Measurements from ENCODE around the gene KLHL29.

KLHL29 gene

GRCh38 chr2:23478933-23479683, 94.1 kb downstream of the KLHL29 start:
- Histone ChIP-seq H3K9me3 (ENCODE audit: control insufficient read depth in 2 of 2, low read length in 2 of 2) (no peaks in the 10 kb centered on the region), H3K9ac (ENCODE audit: low read depth in 1 of 2, low read length in 2 of 2) (no peak overlapping the region), H3K36me3 (ENCODE audit: control insufficient read depth in 2 of 2, insufficient read depth in 2 of 2, low read length in 2 of 2) (no peaks in the 10 kb centered on the region), H3K27ac (ENCODE audit: low read depth in 2 of 2, low read length in 2 of 2) (no peak overlapping the region), H3K4me3 (ENCODE audit: low read length in 2 of 2) (no peak overlapping the region), H3K4me1 (ENCODE audit: control insufficient read depth in 2 of 2, insufficient read depth in 2 of 2, low read length in 2 of 2) (no peaks in the 10 kb centered on the region), H3K27me3 (ENCODE audit: control insufficient read depth in 2 of 2, insufficient read depth in 2 of 2, low read length in 2 of 2) (no peaks in the 10 kb centered on the region)

GRCh38 chr2:23480957-23481797, 96.2 kb downstream of the KLHL29 start:
- H3K4me1 ChIP-seq (ENCODE audit: control insufficient read depth in 2 of 2, insufficient read depth in 2 of 2, low read length in 2 of 2), result no peaks in the 10 kb centered on the region
- no peak overlapping the region for H3K27ac ChIP-seq (ENCODE audit: low read depth in 2 of 2, low read length in 2 of 2)
- H3K36me3 ChIP-seq (ENCODE audit: control insufficient read depth in 2 of 2, insufficient read depth in 2 of 2, low read length in 2 of 2), result no peaks in the 10 kb centered on the region
- no peaks in the 10 kb centered on the region for H3K9me3 ChIP-seq (ENCODE audit: control insufficient read depth in 2 of 2, low read length in 2 of 2)
- no peak overlapping the region for H3K9ac ChIP-seq (ENCODE audit: low read depth in 1 of 2, low read length in 2 of 2)
- no peaks in the 10 kb centered on the region for H3K27me3 ChIP-seq (ENCODE audit: control insufficient read depth in 2 of 2, insufficient read depth in 2 of 2, low read length in 2 of 2)
- H3K4me3 ChIP-seq (ENCODE audit: low read length in 2 of 2), result no peak overlapping the region

- Histone ChIP-seq H3K27me3 (ENCODE audit: control insufficient read depth in 2 of 2, insufficient read depth in 2 of 2, low read length in 2 of 2) (no peaks in the 10 kb centered on the region), H3K27ac (ENCODE audit: low read depth in 2 of 2, low read length in 2 of 2) (no peak overlapping the region), H3K9ac (ENCODE audit: low read depth in 1 of 2, low read length in 2 of 2) (no peak overlapping the region), H3K36me3 (ENCODE audit: control insufficient read depth in 2 of 2, insufficient read depth in 2 of 2, low read length in 2 of 2) (no peaks in the 10 kb centered on the region), H3K4me3 (ENCODE audit: low read length in 2 of 2) (no peak overlapping the region), H3K4me1 (ENCODE audit: control insufficient read depth in 2 of 2, insufficient read depth in 2 of 2, low read length in 2 of 2) (no peaks in the 10 kb centered on the region), H3K9me3 (ENCODE audit: control insufficient read depth in 2 of 2, low read length in 2 of 2) (no peaks in the 10 kb centered on the region)
Measured at GRCh38 chr2:23482188-23482587, 97.2 kb downstream of the KLHL29 start.

- H3K27ac ChIP-seq (ENCODE audit: low read depth in 2 of 2, low read length in 2 of 2), result no peak overlapping the region
- H3K36me3 ChIP-seq (ENCODE audit: control insufficient read depth in 2 of 2, insufficient read depth in 2 of 2, low read length in 2 of 2), result no peaks in the 10 kb centered on the region
- H3K9ac ChIP-seq (ENCODE audit: low read depth in 1 of 2, low read length in 2 of 2), result no peak overlapping the region
- no peaks in the 10 kb centered on the region for H3K4me1 ChIP-seq (ENCODE audit: control insufficient read depth in 2 of 2, insufficient read depth in 2 of 2, low read length in 2 of 2)
- no peaks in the 10 kb centered on the region for H3K27me3 ChIP-seq (ENCODE audit: control insufficient read depth in 2 of 2, insufficient read depth in 2 of 2, low read length in 2 of 2)
- no peak overlapping the region for H3K4me3 ChIP-seq (ENCODE audit: low read length in 2 of 2)
- no peaks in the 10 kb centered on the region for H3K9me3 ChIP-seq (ENCODE audit: control insufficient read depth in 2 of 2, low read length in 2 of 2)
Measured at GRCh38 chr2:23482607-23483006, 97.6 kb downstream of the KLHL29 start.

GRCh38 chr2:23483791-23484190, 98.8 kb downstream of the KLHL29 start:
- H3K9ac ChIP-seq (ENCODE audit: low read depth in 1 of 2, low read length in 2 of 2), result no peak overlapping the region
- H3K9me3 ChIP-seq (ENCODE audit: control insufficient read depth in 2 of 2, low read length in 2 of 2), result no peaks in the 10 kb centered on the region
- no peak overlapping the region for H3K27ac ChIP-seq (ENCODE audit: low read depth in 2 of 2, low read length in 2 of 2)
- H3K36me3 ChIP-seq (ENCODE audit: control insufficient read depth in 2 of 2, insufficient read depth in 2 of 2, low read length in 2 of 2), result no peaks in the 10 kb centered on the region
- H3K27me3 ChIP-seq (ENCODE audit: control insufficient read depth in 2 of 2, insufficient read depth in 2 of 2, low read length in 2 of 2), result no peaks in the 10 kb centered on the region
- H3K4me3 ChIP-seq (ENCODE audit: low read length in 2 of 2), result no peak overlapping the region
- H3K4me1 ChIP-seq (ENCODE audit: control insufficient read depth in 2 of 2, insufficient read depth in 2 of 2, low read length in 2 of 2), result no peaks in the 10 kb centered on the region

GRCh38 chr2:23484275-23484674, 99.3 kb downstream of the KLHL29 start:
- Histone ChIP-seq H3K27me3 (ENCODE audit: control insufficient read depth in 2 of 2, insufficient read depth in 2 of 2, low read length in 2 of 2) (no peaks in the 10 kb centered on the region), H3K4me3 (ENCODE audit: low read length in 2 of 2) (no peak overlapping the region), H3K27ac (ENCODE audit: low read depth in 2 of 2, low read length in 2 of 2) (no peak overlapping the region), H3K36me3 (ENCODE audit: control insufficient read depth in 2 of 2, insufficient read depth in 2 of 2, low read length in 2 of 2) (no peaks in the 10 kb centered on the region), H3K4me1 (ENCODE audit: control insufficient read depth in 2 of 2, insufficient read depth in 2 of 2, low read length in 2 of 2) (no peaks in the 10 kb centered on the region), H3K9me3 (ENCODE audit: control insufficient read depth in 2 of 2, low read length in 2 of 2) (no peaks in the 10 kb centered on the region), H3K9ac (ENCODE audit: low read depth in 1 of 2, low read length in 2 of 2) (no peak overlapping the region)

GRCh38 chr2:23484767-23485166, 99.8 kb downstream of the KLHL29 start:
- H3K4me3 ChIP-seq (ENCODE audit: low read length in 2 of 2), result no peak overlapping the region
- no peaks in the 10 kb centered on the region for H3K36me3 ChIP-seq (ENCODE audit: control insufficient read depth in 2 of 2, insufficient read depth in 2 of 2, low read length in 2 of 2)
- no peaks in the 10 kb centered on the region for H3K9me3 ChIP-seq (ENCODE audit: control insufficient read depth in 2 of 2, low read length in 2 of 2)
- H3K9ac ChIP-seq (ENCODE audit: low read depth in 1 of 2, low read length in 2 of 2), result no peak overlapping the region
- H3K27me3 ChIP-seq (ENCODE audit: control insufficient read depth in 2 of 2, insufficient read depth in 2 of 2, low read length in 2 of 2), result no peaks in the 10 kb centered on the region
- no peaks in the 10 kb centered on the region for H3K4me1 ChIP-seq (ENCODE audit: control insufficient read depth in 2 of 2, insufficient read depth in 2 of 2, low read length in 2 of 2)
- H3K27ac ChIP-seq (ENCODE audit: low read depth in 2 of 2, low read length in 2 of 2), result no peak overlapping the region

GRCh38 chr2:23485261-23485660, 100.3 kb downstream of the KLHL29 start:
- Histone ChIP-seq H3K4me3 (ENCODE audit: low read length in 2 of 2) (no peak overlapping the region), H3K9ac (ENCODE audit: low read depth in 1 of 2, low read length in 2 of 2) (no peak overlapping the region), H3K27me3 (ENCODE audit: control insufficient read depth in 2 of 2, insufficient read depth in 2 of 2, low read length in 2 of 2) (no peaks in the 10 kb centered on the region), H3K4me1 (ENCODE audit: control insufficient read depth in 2 of 2, insufficient read depth in 2 of 2, low read length in 2 of 2) (no peaks in the 10 kb centered on the region), H3K27ac (ENCODE audit: low read depth in 2 of 2, low read length in 2 of 2) (no peak overlapping the region), H3K36me3 (ENCODE audit: control insufficient read depth in 2 of 2, insufficient read depth in 2 of 2, low read length in 2 of 2) (no peaks in the 10 kb centered on the region), H3K9me3 (ENCODE audit: control insufficient read depth in 2 of 2, low read length in 2 of 2) (no peaks in the 10 kb centered on the region)

GRCh38 chr2:23485841-23486683, 101.1 kb downstream of the KLHL29 start:
- Histone ChIP-seq H3K4me3 (ENCODE audit: low read length in 2 of 2) (no peak overlapping the region), H3K27me3 (ENCODE audit: control insufficient read depth in 2 of 2, insufficient read depth in 2 of 2, low read length in 2 of 2) (no peaks in the 10 kb centered on the region), H3K9me3 (ENCODE audit: control insufficient read depth in 2 of 2, low read length in 2 of 2) (no peaks in the 10 kb centered on the region), H3K9ac (ENCODE audit: low read depth in 1 of 2, low read length in 2 of 2) (no peak overlapping the region), H3K36me3 (ENCODE audit: control insufficient read depth in 2 of 2, insufficient read depth in 2 of 2, low read length in 2 of 2) (no peaks in the 10 kb centered on the region), H3K27ac (ENCODE audit: low read depth in 2 of 2, low read length in 2 of 2) (no peak overlapping the region), H3K4me1 (ENCODE audit: control insufficient read depth in 2 of 2, insufficient read depth in 2 of 2, low read length in 2 of 2) (no peaks in the 10 kb centered on the region)

GRCh38 chr2:23486684-23487075, 101.7 kb downstream of the KLHL29 start:
- H3K27me3 ChIP-seq (ENCODE audit: control insufficient read depth in 2 of 2, insufficient read depth in 2 of 2, low read length in 2 of 2), result no peaks in the 10 kb centered on the region
- no peak overlapping the region for H3K9ac ChIP-seq (ENCODE audit: low read depth in 1 of 2, low read length in 2 of 2)
- H3K4me1 ChIP-seq (ENCODE audit: control insufficient read depth in 2 of 2, insufficient read depth in 2 of 2, low read length in 2 of 2), result no peaks in the 10 kb centered on the region
- no peaks in the 10 kb centered on the region for H3K36me3 ChIP-seq (ENCODE audit: control insufficient read depth in 2 of 2, insufficient read depth in 2 of 2, low read length in 2 of 2)
- H3K9me3 ChIP-seq (ENCODE audit: control insufficient read depth in 2 of 2, low read length in 2 of 2), result no peaks in the 10 kb centered on the region
- H3K4me3 ChIP-seq (ENCODE audit: low read length in 2 of 2), result no peak overlapping the region
- no peak overlapping the region for H3K27ac ChIP-seq (ENCODE audit: low read depth in 2 of 2, low read length in 2 of 2)
